Heart right ventricle (tissue), 16 donors: ENCODE measurements around the gene MRPL44. TPM values are rescaled to one million over a fixed set of nuclear protein-coding genes. Genes with fewer than 3 reads are reported as not detected.

ENCODE experiments used
- ATAC-seq, 8 donors: fragments of 200-7000 bp; cut with Tn5 transposase; one replicate each; pipeline ENCODE4 v1.9.1; 2020; ENCODE audit warnings: mild to moderate bottlenecking in 8 of 8, moderate library complexity in 8 of 8, moderate number of reproducible peaks in 1 of 8
- DNase-seq, 2 donors: peaks; one replicate each; pipeline ENCODE4 v3.0.0-alpha.2; 2020
- H3K27ac ChIP-seq, 10 donors: fragments of 200-600 bp; sonication (generic) in 2 of 10; one replicate each; pipeline versions ENCODE4 v1.5.0 to v1.8.0; 2020 to 2022; ENCODE audit warnings: mild to moderate bottlenecking in 3 of 10
- H3K27me3 ChIP-seq, 7 donors: fragments of 200-600 bp; one replicate each; pipeline ENCODE4 v1.8.0; 2021 to 2022; ENCODE audit warnings: mild to moderate bottlenecking in 2 of 7
- H3K36me3 ChIP-seq, 9 donors: fragments of 200-600 bp; sonication (generic) in 1 of 9; one replicate each; pipeline versions ENCODE4 v1.5.0 to v1.8.0; 2020 to 2022; ENCODE audit warnings: mild to moderate bottlenecking in 2 of 9
- H3K4me1 ChIP-seq, 9 donors: fragments of 200-600 bp; sonication (generic) in 1 of 9; one replicate each; pipeline versions ENCODE4 v1.5.0 to v1.8.0; 2020 to 2022; ENCODE audit warnings: mild to moderate bottlenecking in 4 of 9
- H3K4me3 ChIP-seq, 10 donors: fragments of 200-600 bp; sonication (generic) in 2 of 10; one replicate each; pipeline versions ENCODE4 v1.5.0 to v1.8.0; 2020 to 2022; ENCODE audit warnings: mild to moderate bottlenecking in 7 of 10, moderate library complexity in 2 of 10
- H3K9me3 ChIP-seq, 11 donors: fragments of 200-600 bp in 10 of 11; sonication (generic) in 2 of 11; one replicate each; pipeline versions ENCODE4 v1.5.0 to v1.8.0; 2013 to 2022; ENCODE audit warnings: mild to moderate bottlenecking in 2 of 11, control low read depth in 1 of 11, moderate library complexity in 1 of 11
- WGBS, 2 donors: extraction: QIAGEN DNeasy Blood & Tissue Kit; methylation state at CpG; one replicate each; pipeline ENCODE4 v1.1.7; 2013; ENCODE audit warnings: inconsistent platforms in 1 of 2; 5-methylcytosine and 5-hydroxymethylcytosine counted together
- intact Hi-C, 10 donors: fragments of 100-400 bp; cut with DNase I; formaldehyde crosslinking; loops; one replicate each; pipeline versions ENCODE4 v1.11.1 to v1.14.2; 2022
- polyA plus RNA-seq, 2 donors: library from polyadenylated mRNA; stranded (reverse); fragments of 200-250 nt; gene quantifications; one replicate each; pipeline ENCODE4 v1.2.3, GENCODE V29; 2013
- total RNA-seq, 10 donors: library from RNA; stranded (reverse); fragmentation: NEBNext Ultra II Directional in 3 of 10; extraction: Animal tissue kit (Norgen Biotek cat#: 25700) in 3 of 10; gene quantifications; one replicate each; pipeline versions ENCODE4 v1.2.1 to v1.2.4, GENCODE V29; 2021 to 2023
- TF ChIP-seq, protein P1 (sequence below), 9 donors: fragments of 200-600 bp; sonication (generic) in 2 of 9; IDR thresholded peaks; one replicate each; pipeline versions ENCODE4 v1.5.0 to v1.8.0; 2021 to 2022; ENCODE audit warnings: antibody characterized with exemption in 9 of 9, mild to moderate bottlenecking in 5 of 9, moderate library complexity in 1 of 9
- donor health status: Arrhythmogenic right ventricular cardiomyopathy.
- donor health status: ischemic (EF 13 %, LVEDD 7.1; RV severe dilation, severe dysfunction).
- donor health status: healthy with polysubstance abuse.
- donor health status: DM: no; HTN: yes; CAD: no.
- donor health status: DM: no; HTN: no; CAD: no.
- donor health status: ischemic (EF 25% LVEDD 6.9; RV normal size, moderate dysfunction).
- donor health status: ischemic (EF 25% LVEDD 5.7; RV mildly dilated, moderate dysfunction).
- donor health status: healthy.
- donor health status: DM: yes; HTN: yes; CAD: no.
- donor health status: Ischemic cardiomyopathy.
- donor health status: ischemic (EF 35%, LVEDD 5.7; RV mildly dilated, moderate dysfunction).
- donor health status: nonischemic (EF 11% LVEDD 7.7; RV severe dilation, severe dysfunction).
- donor health status: DM: yes; HTN: yes; CAD: no.
- donor health status: PGD.
- donor health status: ischemic (EF 29% LVEDD 5.4; RV normal size, mild dysfunction).
- donor health status: nonischemic (EF 23%, LVEDD 6.1; RV moderate dilation, normal function).

The MRPL44 gene
- total and polyA plus RNA-seq, 12 donors = 11.3 to 47.5 (median 39.5) TPM

DNA sequence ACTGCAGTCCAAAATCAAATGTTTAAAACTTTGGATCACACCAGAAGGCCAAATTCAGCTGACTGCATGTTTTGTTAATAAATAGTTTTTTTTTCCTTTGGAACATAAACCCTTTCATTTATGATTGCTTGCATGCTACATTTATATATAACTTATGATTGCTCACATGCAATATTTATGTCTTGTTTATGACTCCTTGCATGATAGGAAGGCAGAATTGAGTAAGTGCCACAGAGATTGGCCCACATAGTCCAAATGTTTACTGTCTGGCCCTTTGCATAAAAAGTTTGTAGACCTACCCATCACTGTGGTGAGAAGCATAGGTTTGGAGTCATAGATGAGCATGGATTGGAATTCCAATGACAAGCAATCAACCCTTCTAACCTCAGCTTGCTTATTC lies 42.9 kb upstream of the MRPL44 start:
- DNase-seq (no peak), ATAC-seq (no peak)
- Histone ChIP-seq H3K4me1 (peaks cover 0 to 48% (median 20%) of the 10 kb centered on the region in 9 donors), H3K9me3 (no peaks in the 10 kb centered on the region), H3K27me3 (no peaks in the 10 kb centered on the region), H3K36me3 (peaks cover 0 to 65% (median 12%) of the 10 kb centered on the region in 9 donors), H3K27ac (no peak overlapping the region), H3K4me3 (no peak overlapping the region)
- intact Hi-C loops = no loop called here
- TF ChIP-seq, protein P1, sequence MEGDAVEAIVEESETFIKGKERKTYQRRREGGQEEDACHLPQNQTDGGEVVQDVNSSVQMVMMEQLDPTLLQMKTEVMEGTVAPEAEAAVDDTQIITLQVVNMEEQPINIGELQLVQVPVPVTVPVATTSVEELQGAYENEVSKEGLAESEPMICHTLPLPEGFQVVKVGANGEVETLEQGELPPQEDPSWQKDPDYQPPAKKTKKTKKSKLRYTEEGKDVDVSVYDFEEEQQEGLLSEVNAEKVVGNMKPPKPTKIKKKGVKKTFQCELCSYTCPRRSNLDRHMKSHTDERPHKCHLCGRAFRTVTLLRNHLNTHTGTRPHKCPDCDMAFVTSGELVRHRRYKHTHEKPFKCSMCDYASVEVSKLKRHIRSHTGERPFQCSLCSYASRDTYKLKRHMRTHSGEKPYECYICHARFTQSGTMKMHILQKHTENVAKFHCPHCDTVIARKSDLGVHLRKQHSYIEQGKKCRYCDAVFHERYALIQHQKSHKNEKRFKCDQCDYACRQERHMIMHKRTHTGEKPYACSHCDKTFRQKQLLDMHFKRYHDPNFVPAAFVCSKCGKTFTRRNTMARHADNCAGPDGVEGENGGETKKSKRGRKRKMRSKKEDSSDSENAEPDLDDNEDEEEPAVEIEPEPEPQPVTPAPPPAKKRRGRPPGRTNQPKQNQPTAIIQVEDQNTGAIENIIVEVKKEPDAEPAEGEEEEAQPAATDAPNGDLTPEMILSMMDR (IDR thresholded peaks at IDR 0.05) = no peak

- H3K27ac ChIP-seq = no peak overlapping the region
- H3K4me3 ChIP-seq = no peak overlapping the region
- intact Hi-C loops = no loop called here
- 95% methylated on average over 3 of the region's 3 CpGs for WGBS, 2 donors
- DNase-seq (no peak), ATAC-seq (no peak)
- TF ChIP-seq, protein P1 (IDR thresholded peaks at IDR 0.05) = no peak
- H3K36me3 ChIP-seq = peaks cover 0 to 65% (median 12%) of the 10 kb centered on the region in 9 donors
- peaks cover 0 to 48% (median 20%) of the 10 kb centered on the region in 9 donors for H3K4me1 ChIP-seq
- no peaks in the 10 kb centered on the region for H3K9me3 ChIP-seq
- H3K27me3 ChIP-seq = no peaks in the 10 kb centered on the region
Measured at GRCh38 chr2:223915071-223915470, 42.2 kb upstream of the MRPL44 start.

- 82 to 88% methylated on average over 8 of the region's 8 CpGs for WGBS, 2 donors
- TF ChIP-seq, protein P1 (IDR thresholded peaks at IDR 0.05) = no peak
- Histone ChIP-seq H3K4me3 (no peak overlapping the region), H3K4me1 (peaks cover 0 to 57% (median 15%) of the 10 kb centered on the region in 9 donors), H3K9me3 (no peaks in the 10 kb centered on the region), H3K36me3 (peaks cover 0 to 57% (median 12%) of the 10 kb centered on the region in 9 donors), H3K27ac (no peak overlapping the region), H3K27me3 (no peaks in the 10 kb centered on the region)
- DNase-seq (no peak), ATAC-seq (no peak)
- intact Hi-C loops = no loop called here
Measured at GRCh38 chr2:223916181-223916920, 40.9 kb upstream of the MRPL44 start.

GRCh38 chr2:223918671-223919134 lies 38.6 kb upstream of the MRPL44 start:
- intact Hi-C loops = no loop called here
- Histone ChIP-seq H3K27ac (peak overlapping the region in 1 of 10 donors; percentile 44), H3K4me3 (no peak overlapping the region), H3K36me3 (peaks cover 0 to 41% (median 12%) of the 10 kb centered on the region in 9 donors), H3K27me3 (no peaks in the 10 kb centered on the region), H3K4me1 (peaks cover 0 to 75% (median 15%) of the 10 kb centered on the region in 9 donors), H3K9me3 (no peaks in the 10 kb centered on the region)
- TF ChIP-seq, protein P1 (IDR thresholded peaks at IDR 0.05) = no peak
- DNase-seq = no peak
- peak in 7 of 8 donors; percentile 20 to 59 (median 50) for ATAC-seq
- WGBS, 2 donors = 69% methylated on average over 11 of the region's 11 CpGs
